T1000 (cell line): ENCODE data around the gene AK9.
"Not testable (repeated sequence)": the region's sequence is repeated elsewhere in the genome, so short reads cannot be mapped to it uniquely, and the experiment has no call there.

ENCODE experiments used
- DNase-seq: peaks from one replicate; lab custom pipeline; 2025; ENCODE audit warnings: mixed read lengths; lab: John Stamatoyannopoulos, UW

AK9 gene

GRCh38 chr6:109696355-109696754 is 5.4 kb upstream of the AK9 start:
- DNase-seq: no peak

DNA sequence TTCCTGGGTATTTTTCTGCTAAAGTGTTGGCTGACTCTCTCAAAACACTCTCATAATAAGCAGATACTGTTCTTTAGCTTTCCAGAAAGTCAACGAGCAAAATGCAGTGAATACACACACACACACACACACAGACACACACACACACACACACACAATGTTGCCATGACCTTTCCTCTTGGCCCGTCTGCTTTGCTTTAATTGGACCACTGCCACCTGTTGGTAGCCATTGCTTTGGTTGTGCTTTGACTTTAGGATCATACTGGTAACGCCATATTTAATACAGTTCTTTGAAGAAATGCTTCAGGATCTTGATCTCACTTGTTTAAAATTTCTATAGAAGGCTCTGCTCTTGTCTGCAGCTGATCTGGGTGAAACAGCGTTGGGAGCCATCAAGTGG is 4.5 kb upstream of the AK9 start:
- no peak for DNase-seq

DNA sequence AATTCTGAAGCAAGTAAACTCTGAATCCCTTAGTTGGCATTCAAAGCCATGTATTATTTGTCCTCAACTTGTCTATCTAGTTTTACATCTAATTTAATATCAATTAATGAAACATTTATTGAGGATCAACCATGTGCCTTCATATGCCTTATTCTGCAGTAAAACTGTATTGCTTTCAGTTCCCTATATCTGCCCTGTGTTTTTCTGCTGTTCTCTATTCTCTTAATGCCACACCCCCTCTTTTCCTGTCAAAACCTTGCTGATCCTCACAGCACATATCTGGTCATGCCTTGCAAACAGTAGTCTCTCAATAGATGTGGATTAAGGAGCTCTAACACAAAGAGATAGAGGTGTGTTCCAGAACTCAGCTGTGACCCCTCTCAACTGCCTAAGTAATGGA is 2.1 kb upstream of the AK9 start:
- DNase-seq: no peak

- no peak for DNase-seq
These were observed 647 bp downstream of the AK9 start for GRCh38 chr6:109690373-109690736.

DNA sequence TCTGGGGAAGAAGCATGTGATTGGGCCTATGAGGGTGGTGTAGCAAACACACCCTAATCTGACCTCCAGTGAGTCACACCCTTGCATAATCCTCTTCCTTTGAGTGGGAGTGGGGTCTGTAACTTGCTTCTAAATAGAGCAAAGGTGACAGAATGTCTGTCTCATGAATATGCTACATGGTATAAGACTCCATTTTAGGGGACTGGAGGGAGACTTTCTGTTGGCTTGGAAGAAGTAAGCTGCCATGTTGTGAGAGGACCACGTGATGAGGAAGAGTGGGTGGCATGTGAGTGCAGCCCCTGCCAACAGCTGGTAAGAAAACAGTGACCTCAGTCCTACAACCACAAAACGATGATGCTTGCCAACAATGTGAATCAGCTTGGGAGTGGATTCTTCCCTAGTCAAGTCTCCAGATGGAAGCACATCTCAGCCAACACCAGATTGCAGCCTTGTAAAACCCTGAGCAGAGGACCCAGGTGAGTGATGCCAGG is 3.7 kb downstream of the AK9 start:
- DNase-seq: peak; percentile 67

DNA sequence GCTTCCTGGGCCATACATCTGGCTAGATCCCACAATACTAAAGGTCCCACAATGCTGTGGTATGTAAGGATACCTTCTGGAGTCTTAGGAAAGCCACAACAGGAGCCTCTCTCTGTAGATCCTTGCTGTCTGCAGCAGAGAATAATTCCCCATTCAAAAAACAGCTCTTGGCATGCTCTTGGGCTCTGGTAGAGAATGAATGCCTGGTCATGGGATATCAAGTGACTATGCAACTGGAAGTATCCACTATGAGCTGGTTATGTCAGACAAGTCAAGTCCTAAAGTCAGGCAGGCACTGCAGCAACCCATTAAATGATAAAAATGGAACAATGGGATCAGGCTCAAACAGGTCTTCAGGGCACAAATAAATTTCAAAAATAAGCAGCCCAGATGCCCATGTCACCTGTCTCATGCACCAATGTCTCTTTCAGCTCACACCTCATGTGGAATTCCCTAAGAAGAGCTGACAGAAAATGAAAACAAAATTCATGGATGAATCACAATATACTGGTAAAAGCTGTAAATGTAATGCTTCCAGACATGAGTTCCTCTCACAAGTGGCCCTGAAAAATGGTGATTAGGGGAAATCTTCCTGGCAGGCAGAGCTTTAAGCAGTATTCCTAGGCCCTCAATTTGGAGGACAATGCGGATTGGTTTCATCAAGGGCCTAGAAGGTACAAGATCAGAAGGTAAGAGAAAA is 4.3 kb downstream of the AK9 start:
- no peak for DNase-seq

DNA sequence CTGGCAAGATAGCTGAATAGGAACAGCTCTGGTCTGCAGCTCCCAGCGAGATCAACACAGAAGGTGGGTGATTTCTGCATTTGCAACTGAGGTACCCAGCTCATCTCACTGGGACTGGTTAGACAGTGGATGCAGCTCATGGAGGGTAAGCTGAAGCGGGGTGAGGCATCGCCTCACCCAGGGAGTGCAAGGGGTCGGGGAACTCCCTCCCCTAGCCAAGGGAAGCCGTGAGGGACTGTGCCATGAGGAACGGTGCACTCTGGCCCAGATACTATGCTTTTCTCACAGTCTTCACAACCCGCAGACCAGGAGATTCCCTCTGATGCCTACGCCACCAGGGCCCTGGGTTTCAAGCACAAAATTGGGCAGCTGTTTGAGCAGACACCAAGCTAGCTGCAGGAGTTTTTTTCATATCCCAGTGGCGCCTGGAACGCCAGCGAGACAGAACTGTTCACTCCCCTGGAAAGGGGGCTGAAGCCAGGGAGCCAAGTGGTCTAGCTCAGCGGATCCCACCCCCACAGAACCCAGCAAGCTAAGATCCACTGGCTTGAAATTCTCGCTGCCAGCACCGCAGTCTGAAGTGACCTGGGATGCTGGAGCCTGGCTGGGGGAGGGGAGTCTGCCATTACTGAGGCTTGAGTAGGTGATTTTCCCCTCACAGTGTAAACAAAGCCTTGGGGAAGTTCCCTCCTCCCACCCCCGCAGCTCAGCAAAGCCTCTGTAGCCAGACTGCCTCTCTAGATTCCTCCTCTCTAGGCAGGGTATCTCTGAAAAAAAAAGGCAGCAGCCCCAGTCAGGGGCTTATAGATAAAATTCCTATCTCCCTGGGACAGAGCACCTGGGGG is 12.1 kb downstream of the AK9 start:
- DNase-seq: not testable (repeated sequence)

DNA sequence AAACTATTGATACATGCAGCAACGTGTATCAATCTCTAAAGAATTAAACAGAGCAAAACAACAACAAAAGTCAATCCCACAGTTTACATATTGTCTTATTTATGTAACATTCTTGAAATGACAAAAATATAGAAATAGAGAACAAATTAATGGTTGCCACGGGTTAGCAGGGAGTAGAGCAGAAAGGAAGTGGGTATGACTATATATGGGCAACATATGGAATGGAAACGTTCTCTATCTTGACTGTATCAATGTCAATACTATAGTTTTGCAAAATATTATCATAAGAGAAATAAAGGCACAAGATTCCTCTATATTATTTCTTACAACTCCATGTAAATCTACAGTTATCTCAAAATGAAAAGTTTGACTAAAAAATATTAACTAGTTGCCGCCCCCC is 12.8 kb downstream of the AK9 start:
- no peak for DNase-seq

DNA sequence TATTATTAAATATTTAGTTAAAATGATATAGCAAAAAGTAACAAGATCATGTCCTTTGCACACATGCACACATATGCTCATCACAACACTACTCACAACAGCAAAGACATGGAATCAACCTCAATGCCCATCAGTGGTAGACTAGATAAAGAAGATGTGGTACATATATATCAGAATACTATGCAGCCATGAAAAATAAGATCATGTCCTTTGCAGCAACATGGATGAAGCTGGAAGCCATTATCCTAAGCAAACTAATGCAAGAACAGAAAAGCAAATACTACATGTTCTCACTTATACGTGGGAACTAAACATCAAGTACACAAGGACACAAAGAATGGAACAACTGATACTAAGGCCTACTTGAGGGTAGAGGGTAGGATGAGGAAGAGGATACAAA is 14.3 kb downstream of the AK9 start:
- DNase-seq: no peak

DNA sequence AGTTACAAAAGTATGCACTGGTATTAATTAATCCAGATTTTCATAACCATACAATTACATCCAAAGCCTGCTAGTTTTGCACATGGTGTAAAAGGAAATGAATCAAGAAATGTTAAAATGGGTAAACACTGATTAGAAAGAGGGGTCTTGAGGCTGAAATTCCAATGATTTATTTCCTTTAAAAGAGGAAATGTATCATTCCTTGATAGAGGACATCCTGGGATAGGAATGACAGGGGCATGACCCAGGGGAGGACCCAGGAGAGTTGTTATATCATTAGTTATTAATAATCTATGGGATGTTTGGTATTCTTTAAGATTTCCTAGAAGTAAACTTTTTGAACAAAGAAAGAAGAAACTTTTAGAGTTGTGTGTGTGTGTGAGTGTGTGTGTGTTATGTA is 18.2 kb downstream of the AK9 start:
- no peak for DNase-seq

GRCh38 chr6:109672175-109672574 is 18.8 kb downstream of the AK9 start:
- DNase-seq: no peak

DNA sequence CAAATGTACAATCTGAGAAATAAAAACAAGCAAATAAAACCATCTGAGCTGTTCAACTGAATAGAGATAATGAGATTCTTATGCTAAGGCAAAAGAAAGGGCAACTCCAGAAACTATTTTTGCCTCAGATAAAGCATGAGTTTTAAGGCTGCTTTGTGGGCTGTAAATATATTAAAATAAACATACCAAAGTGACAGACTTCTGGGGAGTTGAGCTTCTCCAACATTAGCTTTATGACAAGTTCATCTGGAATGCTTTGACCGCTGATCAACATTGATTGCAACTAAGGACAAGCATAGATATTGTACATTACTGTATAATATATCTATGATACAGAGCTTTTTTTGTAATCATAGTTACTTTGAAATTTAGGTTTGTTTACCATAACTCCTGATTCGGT is 19.3 kb downstream of the AK9 start:
- no peak for DNase-seq

DNA sequence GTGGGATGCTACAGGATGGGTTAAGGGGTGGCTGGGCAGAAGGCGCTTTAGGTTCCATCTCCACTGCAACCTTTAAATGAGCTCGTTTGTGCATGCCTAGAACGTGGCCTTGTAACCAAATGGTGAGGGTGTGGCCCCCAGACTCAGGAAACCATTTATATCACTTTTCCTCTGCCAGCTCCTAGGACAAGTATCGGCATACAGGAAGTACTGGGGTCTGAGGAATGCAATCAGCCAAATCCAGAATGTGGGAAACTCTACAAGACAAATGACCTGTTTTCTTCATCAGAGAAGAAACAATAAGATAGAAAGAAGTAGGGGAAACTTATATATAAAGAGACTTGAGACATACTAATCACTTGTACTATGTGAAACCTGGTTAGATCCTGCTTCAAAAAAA is 21.2 kb downstream of the AK9 start:
- DNase-seq: no peak

DNA sequence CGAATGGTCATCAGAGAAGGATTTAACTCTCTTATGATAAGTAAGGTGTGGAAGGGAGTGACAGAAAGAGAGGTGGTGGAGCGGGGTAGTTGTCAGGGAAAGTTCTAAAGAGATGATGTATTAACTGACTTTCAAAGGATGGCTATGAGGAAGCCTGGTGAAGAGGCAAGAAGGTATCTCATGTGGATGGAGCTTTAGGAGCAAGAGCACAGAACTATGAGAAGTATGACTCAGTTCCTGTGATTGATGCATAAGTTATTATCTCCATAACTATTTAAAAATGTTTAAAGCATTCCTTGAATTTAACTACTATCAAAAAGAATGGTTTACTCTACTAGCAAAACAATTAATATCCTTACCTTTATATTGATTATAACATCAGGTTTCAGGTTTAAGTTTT is 28.8 kb downstream of the AK9 start:
- DNase-seq: no peak

DNA sequence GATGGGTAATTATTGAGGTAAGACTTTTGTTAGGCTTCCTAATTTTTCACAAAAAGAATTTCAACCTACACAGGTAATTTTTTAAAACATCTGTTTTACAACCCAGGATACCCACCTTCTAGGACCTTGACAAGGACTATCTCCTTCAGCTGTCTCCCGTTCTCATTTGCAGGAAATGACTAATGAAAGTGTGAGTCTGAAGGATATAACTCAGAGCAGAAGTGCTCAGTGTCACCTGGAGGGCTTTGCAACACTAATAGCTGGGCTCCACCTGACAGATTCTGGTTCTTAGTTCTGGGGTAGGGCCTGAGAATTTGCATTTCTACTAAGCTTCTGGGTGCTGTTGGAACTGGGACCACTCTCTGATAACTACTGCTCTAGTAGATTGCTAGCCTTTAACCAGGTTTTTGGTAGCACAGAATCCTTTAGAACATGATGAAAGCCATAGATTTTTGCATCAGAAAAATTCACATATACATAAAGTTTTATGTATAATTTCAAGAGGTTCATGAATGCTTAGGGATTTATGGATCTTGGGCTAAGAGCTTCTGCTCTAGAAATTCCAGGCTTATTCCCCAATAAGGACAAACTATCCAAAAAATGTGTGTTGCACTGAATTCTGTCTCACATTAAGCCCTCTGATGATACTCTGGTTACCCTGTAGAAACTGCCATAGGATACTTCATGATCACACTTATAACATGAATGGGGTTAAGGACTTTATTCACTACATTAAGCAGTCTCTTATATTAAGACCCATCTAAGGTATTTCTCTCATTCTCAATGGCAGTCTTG is 30.3 kb downstream of the AK9 start:
- DNase-seq: no peak

- DNase-seq: no peak
These were observed 35.2 kb downstream of the AK9 start for GRCh38 chr6:109655761-109656262.

GRCh38 chr6:109653264-109653663 is 37.7 kb downstream of the AK9 start:
- DNase-seq: no peak

- DNase-seq: no peak
These were observed 46.9 kb downstream of the AK9 start for GRCh38 chr6:109644131-109644530.

- no peak for DNase-seq
These were observed 58.6 kb downstream of the AK9 start for GRCh38 chr6:109632405-109632804.

DNA sequence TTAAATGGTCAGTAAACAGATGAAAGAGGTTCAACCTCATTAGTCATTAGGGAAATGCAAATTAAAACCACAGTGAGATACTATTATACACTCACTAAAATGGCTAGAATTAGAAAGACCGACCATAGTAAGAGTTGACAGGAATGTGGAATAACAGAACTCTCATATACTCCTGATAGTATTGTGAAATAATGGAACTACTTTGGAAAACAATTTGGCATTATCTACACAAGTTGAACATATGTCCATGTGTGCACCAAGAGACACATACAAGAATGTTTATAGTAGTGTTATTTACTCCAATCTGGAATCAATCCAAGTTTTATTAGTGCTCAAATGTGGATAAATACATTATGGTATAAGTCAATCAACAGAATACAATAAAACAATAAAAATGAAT is 59.6 kb downstream of the AK9 start:
- no peak for DNase-seq

DNA sequence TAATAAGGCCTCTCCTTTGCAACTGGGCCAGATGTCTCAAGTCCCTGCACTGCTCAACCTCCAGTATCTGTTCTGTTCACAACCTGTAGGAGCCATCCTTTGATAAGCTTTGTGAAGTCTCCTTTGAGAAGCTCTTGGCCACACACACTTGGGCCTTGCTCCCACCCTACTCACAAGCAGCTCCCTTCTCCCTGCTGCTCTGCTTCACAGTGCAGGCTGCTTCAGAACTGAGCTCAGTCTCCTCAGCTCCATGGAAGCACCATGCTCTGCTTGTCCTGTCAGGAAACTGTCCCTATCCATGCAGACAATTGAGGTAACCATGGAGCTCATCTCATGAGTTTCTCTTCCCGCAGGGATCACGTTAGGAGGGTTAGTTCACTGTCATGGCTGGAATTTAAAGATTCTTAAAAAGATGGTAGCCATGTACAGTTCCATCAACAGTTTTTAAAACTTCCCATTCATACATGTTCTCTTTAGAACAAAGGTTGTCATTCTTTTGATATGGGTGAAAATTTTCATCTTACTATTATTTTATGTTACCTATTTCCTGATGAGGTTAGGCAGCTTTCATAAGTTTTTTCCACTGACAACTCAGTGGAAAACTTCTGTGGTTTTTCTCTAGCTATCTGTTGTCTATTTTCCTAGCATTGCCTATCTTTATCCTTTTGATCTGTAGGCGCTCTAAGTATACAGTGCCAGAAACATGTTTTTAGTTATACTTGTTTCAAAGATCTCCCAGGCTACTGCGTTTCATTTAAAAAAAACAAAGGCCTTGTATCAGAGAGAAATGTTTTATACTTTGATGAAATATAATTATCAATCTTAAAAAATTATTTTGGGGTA is 62.6 kb downstream of the AK9 start:
- DNase-seq: no peak

- DNase-seq: no peak
These were observed 64.7 kb downstream of the AK9 start for GRCh38 chr6:109626311-109626710.
